Measurements from ENCODE around the gene COQ4.
"Not testable (repeated sequence)": the region's sequence is repeated elsewhere in the genome, so short reads cannot be mapped to it uniquely, and the experiment has no call there.

The COQ4 gene

GRCh38 chr9:128321343-128321742 is 1.3 kb upstream of the COQ4 start:
- H3K9ac ChIP-seq (ENCODE audit: low read depth, low read length): no peak overlapping the region

GRCh38 chr9:128321879-128322403 is 698 bp upstream of the COQ4 start:
- Histone ChIP-seq H3K9ac (ENCODE audit: low read depth, low read length) (peak overlapping the region; percentile 94), H3K4me1 (ENCODE audit: insufficient read depth, low read length) (peaks cover 6% of the 10 kb centered on the region; the same call in 1 of the 2 replicates), H3K36me3 (ENCODE audit: insufficient read depth, low read length) (peaks cover 8% of the 10 kb centered on the region; the same call in 1 of the 2 replicates), H3K9me3 (ENCODE audit: control insufficient read depth, insufficient read depth, low read length) (no peaks in the 10 kb centered on the region)

More at GRCh38 chr9:128321343-128321742, 1.3 kb upstream of the COQ4 start:
- H3K4me1 ChIP-seq (ENCODE audit: insufficient read depth, low read length): peaks cover 6% of the 10 kb centered on the region; the same call in 1 of the 2 replicates
- no peaks in the 10 kb centered on the region for H3K9me3 ChIP-seq (ENCODE audit: control insufficient read depth, insufficient read depth, low read length)
- peaks cover 8% of the 10 kb centered on the region; the same call in 1 of the 2 replicates for H3K36me3 ChIP-seq (ENCODE audit: insufficient read depth, low read length)

- Histone ChIP-seq H3K9ac (ENCODE audit: low read depth, low read length) (peak overlapping the region; percentile 94), H3K36me3 (ENCODE audit: insufficient read depth, low read length) (0 out of 2 replicates have a peak, but pooled peaks cover 4% of the 10 kb centered on the region), H3K4me1 (ENCODE audit: insufficient read depth, low read length) (peaks cover 6% of the 10 kb centered on the region; the same call in 1 of the 2 replicates), H3K9me3 (ENCODE audit: control insufficient read depth, insufficient read depth, low read length) (no peaks in the 10 kb centered on the region)
Measured at GRCh38 chr9:128323212-128323730, 632 bp downstream of the COQ4 start.

- H3K9ac ChIP-seq (ENCODE audit: low read depth, low read length): peak overlapping the region; percentile 94; the same call in 1 of the 2 replicates
- H3K36me3 ChIP-seq (ENCODE audit: insufficient read depth, low read length): 0 out of 2 replicates have a peak, but pooled peaks cover 4% of the 10 kb centered on the region
- no peaks in the 10 kb centered on the region for H3K9me3 ChIP-seq (ENCODE audit: control insufficient read depth, insufficient read depth, low read length)
- peaks cover 6% of the 10 kb centered on the region; the same call in 1 of the 2 replicates for H3K4me1 ChIP-seq (ENCODE audit: insufficient read depth, low read length)
Measured at GRCh38 chr9:128323791-128324190, 1.2 kb downstream of the COQ4 start.

GRCh38 chr9:128324401-128324800 is 1.8 kb downstream of the COQ4 start:
- Histone ChIP-seq H3K9me3 (ENCODE audit: control insufficient read depth, insufficient read depth, low read length) (no peaks in the 10 kb centered on the region), H3K9ac (ENCODE audit: low read depth, low read length) (no peak overlapping the region), H3K4me1 (ENCODE audit: insufficient read depth, low read length) (peaks cover 6% of the 10 kb centered on the region; the same call in 1 of the 2 replicates), H3K36me3 (ENCODE audit: insufficient read depth, low read length) (0 out of 2 replicates have a peak, but pooled peaks cover 4% of the 10 kb centered on the region)

- Histone ChIP-seq H3K9me3 (ENCODE audit: control insufficient read depth, insufficient read depth, low read length) (no peaks in the 10 kb centered on the region), H3K9ac (ENCODE audit: low read depth, low read length) (no peak overlapping the region), H3K36me3 (ENCODE audit: insufficient read depth, low read length) (0 out of 2 replicates have a peak, but pooled peaks cover 4% of the 10 kb centered on the region), H3K4me1 (ENCODE audit: insufficient read depth, low read length) (peaks cover 6% of the 10 kb centered on the region; the same call in 1 of the 2 replicates)
Measured at GRCh38 chr9:128325629-128326028, 3.0 kb downstream of the COQ4 start.

- Histone ChIP-seq H3K9me3 (ENCODE audit: control insufficient read depth, insufficient read depth, low read length) (no peaks in the 10 kb centered on the region), H3K36me3 (ENCODE audit: insufficient read depth, low read length) (no peaks in the 10 kb centered on the region), H3K4me1 (ENCODE audit: insufficient read depth, low read length) (no peaks in the 10 kb centered on the region), H3K9ac (ENCODE audit: low read depth, low read length) (no peak overlapping the region)
Measured at GRCh38 chr9:128333451-128333869, 10.8 kb downstream of the COQ4 start.

- Histone ChIP-seq H3K9me3 (ENCODE audit: control insufficient read depth, insufficient read depth, low read length) (no peaks in the 10 kb centered on the region), H3K9ac (ENCODE audit: low read depth, low read length) (no peak overlapping the region), H3K4me1 (ENCODE audit: insufficient read depth, low read length) (no peaks in the 10 kb centered on the region), H3K36me3 (ENCODE audit: insufficient read depth, low read length) (no peaks in the 10 kb centered on the region)
Measured at GRCh38 chr9:128335161-128335560, 12.5 kb downstream of the COQ4 start.

GRCh38 chr9:128335914-128336313 is 13.3 kb downstream of the COQ4 start:
- Histone ChIP-seq H3K9me3 (ENCODE audit: control insufficient read depth, insufficient read depth, low read length) (no peaks in the 10 kb centered on the region), H3K9ac (ENCODE audit: low read depth, low read length) (no peak overlapping the region), H3K36me3 (ENCODE audit: insufficient read depth, low read length) (no peaks in the 10 kb centered on the region), H3K4me1 (ENCODE audit: insufficient read depth, low read length) (no peaks in the 10 kb centered on the region)

GRCh38 chr9:128337936-128338335 is 15.3 kb downstream of the COQ4 start:
- Histone ChIP-seq H3K36me3 (ENCODE audit: insufficient read depth, low read length) (no peaks in the 10 kb centered on the region), H3K9ac (ENCODE audit: low read depth, low read length) (no peak overlapping the region), H3K4me1 (ENCODE audit: insufficient read depth, low read length) (no peaks in the 10 kb centered on the region), H3K9me3 (ENCODE audit: control insufficient read depth, insufficient read depth, low read length) (no peaks in the 10 kb centered on the region)

- H3K9me3 ChIP-seq (ENCODE audit: control insufficient read depth, insufficient read depth, low read length); H3K36me3 ChIP-seq (ENCODE audit: insufficient read depth, low read length); H3K4me1 ChIP-seq (ENCODE audit: insufficient read depth, low read length); H3K9ac ChIP-seq (ENCODE audit: low read depth, low read length): not testable (repeated sequence)
Measured at GRCh38 chr9:128338852-128339614, 16.4 kb downstream of the COQ4 start.

- no peaks in the 10 kb centered on the region for H3K9me3 ChIP-seq (ENCODE audit: control insufficient read depth, insufficient read depth, low read length)
- H3K4me1 ChIP-seq (ENCODE audit: insufficient read depth, low read length): no peaks in the 10 kb centered on the region
- H3K36me3 ChIP-seq (ENCODE audit: insufficient read depth, low read length): no peaks in the 10 kb centered on the region; the same call in 1 of the 2 replicates
- H3K9ac ChIP-seq (ENCODE audit: low read depth, low read length): peak within 1 kb of the TSS; percentile 73
Measured at GRCh38 chr9:128339761-128340690, 17.4 kb downstream of the COQ4 start, which contains the start of gene SLC27A4. TSS of gene SLC27A4 (plus strand) at chr9:128340527. CDS start at chr9:128343133, 2,606 bp downstream.

GRCh38 chr9:128340691-128341434 is 18.2 kb downstream of the COQ4 start:
- no peaks in the 10 kb centered on the region for H3K4me1 ChIP-seq (ENCODE audit: insufficient read depth, low read length)
- no peaks in the 10 kb centered on the region for H3K9me3 ChIP-seq (ENCODE audit: control insufficient read depth, insufficient read depth, low read length)
- peak overlapping the region; percentile 73 for H3K9ac ChIP-seq (ENCODE audit: low read depth, low read length)
- H3K36me3 ChIP-seq (ENCODE audit: insufficient read depth, low read length): no peaks in the 10 kb centered on the region; the same call in 1 of the 2 replicates

All from ES-I3 (cell line).